Neuronal stem cell (in vitro differentiated cells): Measurements from ENCODE around the gene SPATS2.
"Not testable (repeated sequence)": the region's sequence is repeated elsewhere in the genome, so short reads cannot be mapped to it uniquely, and the experiment has no call there.

Source experiments
- DNase-seq: peaks from one replicate; pipeline ENCODE4 v3.0.0-alpha.2; 2013; ENCODE audit warnings: low spot score
- H2AFZ ChIP-seq: one replicate; pipeline ENCODE4 v1.6.1; 2013; ENCODE audit warnings: mild to moderate bottlenecking, low read length, inconsistent platforms
- H2AK5ac ChIP-seq: 2 replicates; pipeline ENCODE4 v1.6.1; 2013; ENCODE audit warnings: low read depth, mild to moderate bottlenecking, inconsistent platforms, low read length, moderate library complexity, mixed read lengths
- H2BK120ac ChIP-seq: 2 replicates; pipeline ENCODE4 v1.6.1; 2013; ENCODE audit warnings: low read depth, mild to moderate bottlenecking, inconsistent platforms, low read length, moderate library complexity, mixed read lengths
- H2BK12ac ChIP-seq: one replicate; pipeline ENCODE4 v1.6.1; 2013; ENCODE audit warnings: low read length, inconsistent platforms
- H2BK15ac ChIP-seq: 2 replicates; pipeline ENCODE4 v1.6.1; 2013; ENCODE audit warnings: mild to moderate bottlenecking, low read length, inconsistent platforms, mixed read lengths
- H2BK5ac ChIP-seq: one replicate; pipeline ENCODE4 v1.6.1; 2013; ENCODE audit warnings: inconsistent platforms, mild to moderate bottlenecking, low read length, moderate library complexity
- H3K14ac ChIP-seq: one replicate; pipeline ENCODE4 v1.6.1; 2013; ENCODE audit warnings: low read length, inconsistent platforms
- H3K18ac ChIP-seq: 2 replicates; pipeline ENCODE4 v1.6.1; 2013; ENCODE audit warnings: low read length, inconsistent platforms
- H3K23ac ChIP-seq: 2 replicates; pipeline ENCODE4 v1.6.1; 2013; ENCODE audit warnings: low read depth, mild to moderate bottlenecking, mixed read lengths, low read length, inconsistent platforms; ENCODE audit not compliant: poor library complexity
- H3K27ac ChIP-seq: replicated peaks from 3 replicates; pipeline ENCODE4 v1.5.1; 2013; ENCODE audit warnings: low read length, inconsistent platforms
- H3K27me3 ChIP-seq, 3 experiments: 2 replicates each; pipeline ENCODE4 v1.6.1; 2013; ENCODE audit warnings: low read length in 3 of 3, mild to moderate bottlenecking in 2 of 3, inconsistent platforms in 1 of 3, low read depth in 1 of 3, mixed read lengths in 1 of 3, moderate library complexity in 1 of 3; ENCODE audit not compliant: control insufficient read depth in 3 of 3, insufficient read depth in 3 of 3
- H3K36me3 ChIP-seq, 2 donors: replicated peaks in 1 of 2; 2 replicates each; pipeline ENCODE4 v1.6.1; 2013; ENCODE audit warnings: low read length in 2 of 2; ENCODE audit not compliant: control insufficient read depth in 2 of 2, insufficient read depth in 2 of 2
- H3K4ac ChIP-seq: 2 replicates; pipeline ENCODE4 v1.6.1; 2013; ENCODE audit warnings: inconsistent platforms, mild to moderate bottlenecking, low read length, moderate library complexity
- H3K4me1 ChIP-seq, 2 donors: 1 replicate in 1 of 2; 2 replicates in 1 of 2; pipeline ENCODE4 v1.6.1; 2013; ENCODE audit warnings: low read length in 2 of 2, low read depth in 1 of 2; ENCODE audit not compliant: control insufficient read depth in 2 of 2, insufficient read depth in 1 of 2
- H3K4me2 ChIP-seq: one replicate; pipeline ENCODE4 v1.6.1; 2013; ENCODE audit warnings: mild to moderate bottlenecking, low read length, inconsistent platforms; ENCODE audit not compliant: insufficient read depth, poor library complexity, severe bottlenecking
- H3K4me3 ChIP-seq, 2 donors: 2 replicates each; pipeline ENCODE4 v1.5.1; 2013; ENCODE audit warnings: low read length in 2 of 2, mild to moderate bottlenecking in 2 of 2, inconsistent platforms in 1 of 2, moderate library complexity in 1 of 2
- H3K79me1 ChIP-seq: one replicate; pipeline ENCODE4 v1.6.1; 2013; ENCODE audit warnings: low read depth, mild to moderate bottlenecking, inconsistent platforms, low read length, moderate library complexity
- H3K9ac ChIP-seq: one replicate; pipeline ENCODE4 v1.6.1; 2013; ENCODE audit warnings: mild to moderate bottlenecking, low read depth, low read length, inconsistent platforms; ENCODE audit not compliant: poor library complexity
- H3K9me3 ChIP-seq, 2 donors: replicated peaks in 1 of 2; 2 replicates each; pipeline versions ENCODE3 to v1.6.1; 2013; ENCODE audit warnings: low read length in 2 of 2, mild to moderate bottlenecking in 2 of 2, inconsistent platforms in 1 of 2, low read depth in 1 of 2, mixed read lengths in 1 of 2, moderate library complexity in 1 of 2; ENCODE audit not compliant: control insufficient read depth in 2 of 2, insufficient read depth in 1 of 2
- H4K8ac ChIP-seq: one replicate; pipeline ENCODE4 v1.6.1; 2013; ENCODE audit warnings: low read depth, mild to moderate bottlenecking, inconsistent platforms, low read length, moderate library complexity
- H4K91ac ChIP-seq: one replicate; pipeline ENCODE4 v1.6.1; 2013; ENCODE audit warnings: low read length, low read depth, mild to moderate bottlenecking, inconsistent platforms; ENCODE audit not compliant: poor library complexity
- WGBS, 2 donors: extraction: QIAGEN DNeasy Blood & Tissue Kit; methylation state at CpG; one replicate each; pipeline ENCODE4 v1.1.7; 2013; ENCODE audit warnings: missing lambda C conversion rate in 2 of 2, mixed read lengths in 1 of 2; ENCODE audit not compliant: insufficient read length in 2 of 2, insufficient replicate concordance in 1 of 2; ENCODE audit errors: extremely low coverage in 2 of 2; 5-methylcytosine and 5-hydroxymethylcytosine counted together

The SPATS2 gene

DNA sequence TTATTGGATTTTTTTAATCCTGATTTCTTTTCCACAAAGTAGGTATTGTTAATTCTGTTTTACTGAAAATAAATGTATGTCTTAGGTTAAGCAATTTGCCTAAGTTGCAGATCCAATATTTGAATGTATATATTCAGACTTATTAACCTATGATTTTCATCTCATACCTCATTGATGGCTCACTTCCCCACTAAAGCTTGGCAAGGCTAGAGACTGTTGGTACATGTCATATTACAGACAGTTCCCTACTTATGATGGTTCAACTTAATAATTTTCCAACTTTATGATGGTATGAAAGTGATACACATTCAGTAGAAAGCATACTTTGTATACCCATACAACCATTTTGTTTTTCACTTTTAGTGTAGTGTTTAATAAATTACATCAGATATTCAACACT lies 138.4 kb downstream of the SPATS2 start:
- Histone ChIP-seq H3K18ac (no peak overlapping the region), H3K9me3 (no peaks in the 10 kb centered on the region), H3K4ac (no peak overlapping the region), H3K14ac (no peak overlapping the region), H3K9ac (no peak overlapping the region), H3K4me1 (no peaks in the 10 kb centered on the region), H4K8ac (no peak overlapping the region), H3K36me3 (peaks cover 1 to 72% of the 10 kb centered on the region in 2 donors), H2AFZ (no peak overlapping the region), H4K91ac (no peak overlapping the region), H3K23ac (no peak overlapping the region), H2BK12ac (no peak overlapping the region), H3K4me2 (no peak overlapping the region), H3K4me3 (no peak overlapping the region), H3K27me3 (no peaks in the 10 kb centered on the region), H2BK15ac (no peak overlapping the region), H2AK5ac (no peak overlapping the region), H2BK120ac (no peak overlapping the region), H3K27ac (no peak overlapping the region), H2BK5ac (no peak overlapping the region), H3K79me1 (no peaks in the 10 kb centered on the region)
- DNase-seq = no peak

DNA sequence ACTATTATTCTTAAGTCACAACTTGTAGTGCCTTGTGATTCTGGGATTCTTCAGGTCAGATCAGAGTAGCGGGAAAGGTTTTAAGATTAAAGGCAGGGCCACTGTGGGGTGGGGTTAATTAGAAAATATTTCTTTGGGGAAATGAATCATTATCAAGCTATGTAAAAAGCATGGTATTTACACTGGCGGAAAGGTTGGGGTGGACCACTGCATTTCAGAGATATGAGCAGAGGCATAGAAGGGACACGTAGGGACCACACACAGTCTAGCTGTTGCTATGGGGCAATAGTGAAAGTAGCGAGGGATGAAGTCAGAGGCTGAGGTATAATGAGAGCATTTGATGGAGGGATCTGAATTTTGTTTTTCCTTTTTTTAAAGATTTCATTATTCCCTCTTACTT lies 139.9 kb downstream of the SPATS2 start:
- Histone ChIP-seq H2BK15ac (no peak overlapping the region), H2BK5ac (no peak overlapping the region), H3K79me1 (no peaks in the 10 kb centered on the region), H3K23ac (no peak overlapping the region), H2AK5ac (no peak overlapping the region), H4K8ac (no peak overlapping the region), H3K9me3 (no peaks in the 10 kb centered on the region), H3K36me3 (peaks cover 0 to 57% of the 10 kb centered on the region in 2 donors), H2BK12ac (no peak overlapping the region), H3K14ac (no peak overlapping the region), H2AFZ (no peak overlapping the region), H2BK120ac (no peak overlapping the region), H3K27ac (no peak overlapping the region), H3K4me1 (no peaks in the 10 kb centered on the region), H3K27me3 (no peaks in the 10 kb centered on the region), H3K9ac (no peak overlapping the region), H3K4me3 (no peak overlapping the region), H3K18ac (no peak overlapping the region), H4K91ac (no peak overlapping the region), H3K4ac (no peak overlapping the region), H3K4me2 (no peak overlapping the region)
- no CpG with 5 or more reads among the region's 4 CpGs for WGBS, 2 donors
- no peak for DNase-seq

DNA sequence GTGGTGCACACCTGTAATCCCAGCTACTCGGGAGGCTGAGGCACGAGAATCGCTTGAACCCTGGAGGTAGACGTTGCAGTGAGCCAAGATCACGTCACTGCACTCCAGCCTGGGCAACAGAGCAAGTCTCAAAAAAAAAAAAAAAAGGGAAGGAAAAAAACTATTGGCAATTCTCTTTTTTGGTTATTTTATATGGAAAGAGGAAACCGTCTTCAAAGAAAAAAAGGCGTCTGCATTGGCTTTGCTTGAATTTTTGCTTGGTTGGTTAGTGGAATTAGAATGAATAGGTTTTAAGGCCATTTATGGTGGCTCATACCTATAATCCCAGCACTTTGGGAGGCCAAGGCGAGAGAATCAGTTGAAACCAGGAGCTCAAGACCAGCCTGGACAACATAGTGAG lies 142.4 kb downstream of the SPATS2 start:
- H3K9ac ChIP-seq, H2BK120ac ChIP-seq, H3K18ac ChIP-seq, H2AFZ ChIP-seq, H3K27ac ChIP-seq, H3K79me1 ChIP-seq, H3K23ac ChIP-seq, H4K91ac ChIP-seq, H3K14ac ChIP-seq, H3K4me1 ChIP-seq, H4K8ac ChIP-seq, DNase-seq, H3K9me3 ChIP-seq, H3K4me2 ChIP-seq, H3K27me3 ChIP-seq, H3K4ac ChIP-seq, H3K4me3 ChIP-seq, H2BK5ac ChIP-seq, H2AK5ac ChIP-seq, H2BK12ac ChIP-seq, H2BK15ac ChIP-seq: not testable (repeated sequence)
- WGBS, 2 donors = no CpG with 5 or more reads among the region's 8 CpGs
- H3K36me3 ChIP-seq = peaks cover 0 to 50% of the 10 kb centered on the region in 2 donors

GRCh38 chr12:49511410-49511809 lies 144.1 kb downstream of the SPATS2 start:
- no peaks in the 10 kb centered on the region for H3K4me1 ChIP-seq
- H3K9me3 ChIP-seq = no peaks in the 10 kb centered on the region
- no peak overlapping the region for H3K9ac ChIP-seq
- no peak overlapping the region for H2AK5ac ChIP-seq
- H3K36me3 ChIP-seq = peaks cover 0 to 41% of the 10 kb centered on the region in 2 donors
- H3K4me2 ChIP-seq = no peak overlapping the region
- H2BK5ac ChIP-seq = no peak overlapping the region
- H3K79me1 ChIP-seq = no peaks in the 10 kb centered on the region
- H4K91ac ChIP-seq = no peak overlapping the region
- no peaks in the 10 kb centered on the region for H3K27me3 ChIP-seq
- no peak overlapping the region for H3K4ac ChIP-seq
- H3K4me3 ChIP-seq = no peak overlapping the region
- H3K18ac ChIP-seq = no peak overlapping the region
- no peak overlapping the region for H2BK12ac ChIP-seq
- no peak overlapping the region for H4K8ac ChIP-seq
- no peak overlapping the region for H3K27ac ChIP-seq
- H2BK15ac ChIP-seq = no peak overlapping the region
- H2AFZ ChIP-seq = no peak overlapping the region
- no peak for DNase-seq
- H3K14ac ChIP-seq = no peak overlapping the region
- H3K23ac ChIP-seq = no peak overlapping the region
- no peak overlapping the region for H2BK120ac ChIP-seq
